ENCODE data around the gene HES1.

HES1 gene

GRCh38 chr3:194161131-194162045 lies 25.4 kb downstream of the HES1 start:
- no peak overlapping the region for H3K4me3 ChIP-seq (ENCODE audit: low read depth, low read length)
- no peak for DNase-seq (ENCODE audit: low read depth)

GRCh38 chr3:194162070-194162678 lies 26.2 kb downstream of the HES1 start:
- H3K4me3 ChIP-seq (ENCODE audit: low read depth, low read length), result no peak overlapping the region
- no peak for DNase-seq (ENCODE audit: low read depth)

GRCh38 chr3:194162817-194163584 lies 27.1 kb downstream of the HES1 start:
- no peak overlapping the region for H3K4me3 ChIP-seq (ENCODE audit: low read depth, low read length)
- no peak for DNase-seq (ENCODE audit: low read depth)

GRCh38 chr3:194163697-194164096 lies 27.7 kb downstream of the HES1 start:
- no peak overlapping the region for H3K4me3 ChIP-seq (ENCODE audit: low read depth, low read length)
- no peak for DNase-seq (ENCODE audit: low read depth)

GRCh38 chr3:194164861-194165260 lies 28.9 kb downstream of the HES1 start:
- DNase-seq (ENCODE audit: low read depth), result no peak
- H3K4me3 ChIP-seq (ENCODE audit: low read depth, low read length), result no peak overlapping the region

- no peak overlapping the region for H3K4me3 ChIP-seq (ENCODE audit: low read depth, low read length)
- DNase-seq (ENCODE audit: low read depth), result no peak
Observed at GRCh38 chr3:194165271-194166018, 29.5 kb downstream of the HES1 start.

- no peak overlapping the region for H3K4me3 ChIP-seq (ENCODE audit: low read depth, low read length)
- DNase-seq (ENCODE audit: low read depth), result no peak
Observed at GRCh38 chr3:194166682-194167479, 30.9 kb downstream of the HES1 start.

GRCh38 chr3:194167480-194168282 lies 31.7 kb downstream of the HES1 start:
- no peak for DNase-seq (ENCODE audit: low read depth)
- H3K4me3 ChIP-seq (ENCODE audit: low read depth, low read length), result no peak overlapping the region

GRCh38 chr3:194168994-194169393 lies 33.0 kb downstream of the HES1 start:
- no peak overlapping the region for H3K4me3 ChIP-seq (ENCODE audit: low read depth, low read length)
- no peak for DNase-seq (ENCODE audit: low read depth)

GRCh38 chr3:194169595-194169994 lies 33.6 kb downstream of the HES1 start:
- no peak overlapping the region for H3K4me3 ChIP-seq (ENCODE audit: low read depth, low read length)
- no peak for DNase-seq (ENCODE audit: low read depth)

- H3K4me3 ChIP-seq (ENCODE audit: low read depth, low read length), result no peak overlapping the region
- DNase-seq (ENCODE audit: low read depth), result no peak
Observed at GRCh38 chr3:194170793-194171192, 34.8 kb downstream of the HES1 start.

- DNase-seq (ENCODE audit: low read depth), result no peak
- no peak overlapping the region for H3K4me3 ChIP-seq (ENCODE audit: low read depth, low read length)
Observed at GRCh38 chr3:194174406-194174805, 38.5 kb downstream of the HES1 start.

- no peak for DNase-seq (ENCODE audit: low read depth)
- no peak overlapping the region for H3K4me3 ChIP-seq (ENCODE audit: low read depth, low read length)
Observed at GRCh38 chr3:194174980-194175379, 39.0 kb downstream of the HES1 start.

GRCh38 chr3:194176274-194176991 lies 40.5 kb downstream of the HES1 start:
- no peak overlapping the region for H3K4me3 ChIP-seq (ENCODE audit: low read depth, low read length)
- no peak for DNase-seq (ENCODE audit: low read depth)

GRCh38 chr3:194177141-194177540 lies 41.2 kb downstream of the HES1 start:
- DNase-seq (ENCODE audit: low read depth), result no peak

GRCh38 chr3:194178128-194178527 lies 42.2 kb downstream of the HES1 start:
- no peak overlapping the region for H3K4me3 ChIP-seq (ENCODE audit: low read depth, low read length)
- no peak for DNase-seq (ENCODE audit: low read depth)

More at GRCh38 chr3:194177141-194177540, 41.2 kb downstream of the HES1 start:
- H3K4me3 ChIP-seq (ENCODE audit: low read depth, low read length), result no peak overlapping the region

- DNase-seq (ENCODE audit: low read depth), result no peak
- H3K4me3 ChIP-seq (ENCODE audit: low read depth, low read length), result no peak overlapping the region
Observed at GRCh38 chr3:194178669-194179068, 42.7 kb downstream of the HES1 start.

Data from skeletal muscle cell (primary cell).